HG03280 (cell line): ENCODE results near the gene FBXO17.
"Not testable (repeated sequence)": the region's sequence is repeated elsewhere in the genome, so short reads cannot be mapped to it uniquely, and the experiment has no call there.

Experiments used
- ATAC-seq: cut with Tn5 transposase; IDR thresholded peaks from one replicate; pipeline ENCODE4 v1.9.1; 2021; ENCODE audit warnings: mild to moderate bottlenecking, moderate library complexity; ENCODE audit not compliant: unreplicated experiment

Gene FBXO17, protein sequence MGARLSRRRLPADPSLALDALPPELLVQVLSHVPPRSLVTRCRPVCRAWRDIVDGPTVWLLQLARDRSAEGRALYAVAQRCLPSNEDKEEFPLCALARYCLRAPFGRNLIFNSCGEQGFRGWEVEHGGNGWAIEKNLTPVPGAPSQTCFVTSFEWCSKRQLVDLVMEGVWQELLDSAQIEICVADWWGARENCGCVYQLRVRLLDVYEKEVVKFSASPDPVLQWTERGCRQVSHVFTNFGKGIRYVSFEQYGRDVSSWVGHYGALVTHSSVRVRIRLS

DNA sequence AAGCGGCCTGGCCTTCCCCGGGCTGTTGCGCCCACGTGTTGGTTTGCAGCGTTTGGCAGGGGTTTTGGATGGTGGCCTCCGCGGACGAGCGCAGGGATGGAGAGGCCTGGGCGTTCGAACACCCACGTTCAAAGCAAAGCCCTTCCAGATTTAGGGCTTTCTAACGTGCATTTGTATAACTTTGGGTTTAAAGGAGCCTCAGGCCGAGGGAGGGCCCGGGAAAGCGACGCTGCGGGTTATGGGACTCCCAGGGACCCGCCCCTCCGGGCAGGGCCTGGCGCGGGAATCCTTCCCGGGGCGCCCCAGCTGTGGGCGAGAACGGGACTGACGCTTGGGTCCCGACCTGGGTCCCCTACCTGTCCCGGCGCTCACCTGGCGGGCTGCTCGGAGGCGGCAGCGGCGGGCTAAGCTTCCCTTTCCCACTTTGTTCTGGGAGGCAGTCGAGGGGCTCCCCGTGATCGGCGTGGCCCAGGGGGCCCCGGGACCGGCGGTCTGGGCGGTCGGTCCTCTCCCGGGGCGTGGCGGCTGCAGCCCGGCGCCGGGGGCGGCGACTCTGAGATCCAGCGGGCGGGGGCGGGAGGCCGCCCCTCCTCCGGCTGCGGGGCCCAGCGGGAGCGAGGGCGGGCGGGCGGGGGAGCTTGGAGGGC is at the start of gene FBXO17:
FBXO17 (minus strand) TSS at position 529 of the 647 bp plus-strand sequence. CDS start 25,423 bp downstream, outside the sequence.
- ATAC-seq = no peak

DNA sequence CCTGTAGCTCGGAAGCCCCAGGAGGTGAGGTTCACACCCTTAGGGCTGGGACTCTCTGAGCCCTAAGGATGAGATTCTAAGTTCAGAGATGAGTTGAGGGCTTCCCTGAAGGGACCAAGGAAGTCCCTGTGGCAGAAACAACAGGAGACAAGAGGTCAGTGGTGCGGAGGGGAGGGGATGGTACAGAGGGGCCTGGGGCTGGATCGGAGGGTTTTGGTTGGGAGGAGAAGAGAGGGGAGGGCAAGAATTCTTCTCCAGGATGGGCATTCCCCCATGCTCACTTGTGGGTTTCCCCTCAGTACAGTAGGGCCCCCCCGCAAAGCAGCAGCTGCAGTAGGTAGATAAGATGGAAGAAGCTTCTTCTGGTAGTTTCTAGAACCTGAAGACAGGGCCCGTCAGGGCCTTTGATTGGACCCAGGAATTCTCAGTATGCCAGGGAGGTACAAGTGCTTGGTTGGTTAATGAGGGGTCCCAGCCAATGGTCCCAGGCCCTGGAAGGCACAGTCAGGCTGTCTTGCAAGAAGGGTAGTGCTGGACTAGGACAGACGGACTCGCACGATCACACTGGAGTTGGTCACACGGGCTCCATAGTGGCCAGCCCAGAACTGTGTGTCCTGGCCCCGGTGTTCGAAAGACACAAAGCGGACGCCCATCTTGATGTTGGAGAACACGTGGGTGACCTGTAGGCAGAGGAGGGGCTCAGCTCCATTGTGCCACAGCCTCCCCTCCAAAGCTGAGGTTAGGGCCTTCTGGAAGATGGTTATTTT is 49.5 kb upstream of the FBXO17 start:
- ATAC-seq = no peak

DNA sequence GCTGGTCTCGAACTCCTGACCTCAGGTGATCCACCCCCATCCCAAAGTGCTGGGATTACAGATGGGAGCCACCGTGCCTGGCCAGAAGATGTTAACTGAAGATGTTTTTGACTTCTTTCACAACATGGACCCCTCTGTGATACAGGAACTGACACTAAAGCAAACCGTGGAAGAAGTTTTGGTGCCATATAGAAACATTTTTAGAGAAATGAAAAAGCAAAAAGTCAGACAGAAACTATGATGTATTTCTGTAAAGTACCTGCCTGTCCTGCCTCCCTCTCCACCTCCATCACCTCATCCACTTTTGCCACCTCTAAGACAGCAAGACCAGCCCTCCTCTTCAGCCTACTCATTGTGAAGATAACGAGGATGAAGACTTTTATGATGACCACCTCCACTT is 45.5 kb upstream of the FBXO17 start:
- ATAC-seq = no peak

DNA sequence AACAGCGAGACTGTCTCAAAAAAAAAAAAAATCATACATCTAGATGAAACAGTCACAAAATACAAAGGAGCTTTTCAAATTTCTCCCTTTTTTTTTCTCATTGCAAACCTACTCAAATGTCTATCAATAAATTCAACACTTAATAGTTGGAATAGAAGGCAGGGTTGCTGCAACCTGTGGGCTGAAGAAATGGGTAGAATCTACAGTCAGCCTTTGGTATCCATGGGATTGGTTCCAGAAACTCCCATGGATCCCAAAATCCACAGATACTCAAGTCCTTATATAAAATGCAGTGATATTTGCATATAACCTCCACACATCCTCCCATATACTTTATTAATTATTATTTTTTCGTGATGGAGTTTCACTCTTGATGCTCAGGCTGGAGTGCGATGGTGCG is 42.1 kb upstream of the FBXO17 start:
- no peak for ATAC-seq

DNA sequence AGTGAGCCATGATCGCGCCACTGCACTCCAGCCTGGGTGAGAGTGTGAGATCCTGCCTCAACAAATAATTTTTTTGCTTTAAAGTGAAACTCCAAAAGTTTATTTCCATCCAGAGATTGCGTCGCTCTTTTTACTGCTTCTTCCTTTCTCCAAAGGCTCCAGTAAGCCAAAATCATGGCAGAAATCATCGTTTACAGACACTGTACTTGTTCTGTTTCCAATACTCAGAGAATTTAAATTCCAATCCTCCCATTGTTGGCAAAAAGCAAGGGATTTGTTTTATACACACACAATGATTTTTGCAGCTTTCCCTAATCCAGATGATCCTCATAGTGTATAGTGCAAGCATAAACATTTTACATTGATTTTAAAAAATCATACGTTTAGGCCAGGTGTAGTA is 41.5 kb upstream of the FBXO17 start:
- ATAC-seq = no peak

DNA sequence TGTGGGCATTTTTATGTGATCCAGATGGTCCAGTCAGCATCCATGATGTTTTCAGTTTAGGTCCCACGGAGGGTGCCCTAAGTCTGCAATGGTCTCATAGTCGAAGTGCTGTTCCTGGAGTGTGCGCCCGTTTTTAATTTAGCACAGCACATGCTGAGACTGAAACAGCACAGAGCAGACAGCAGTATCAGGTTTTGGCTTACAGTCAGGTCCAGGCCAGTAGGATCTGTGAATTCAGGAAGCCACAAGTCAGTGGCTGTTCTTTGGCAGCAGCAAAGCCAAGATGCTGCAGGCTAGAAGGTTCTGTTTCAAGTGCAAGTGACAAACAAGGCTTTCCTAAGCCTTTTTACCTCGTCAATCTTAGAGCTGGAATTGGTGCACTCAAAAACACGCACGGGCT is 38.5 kb upstream of the FBXO17 start:
- ATAC-seq = no peak

DNA sequence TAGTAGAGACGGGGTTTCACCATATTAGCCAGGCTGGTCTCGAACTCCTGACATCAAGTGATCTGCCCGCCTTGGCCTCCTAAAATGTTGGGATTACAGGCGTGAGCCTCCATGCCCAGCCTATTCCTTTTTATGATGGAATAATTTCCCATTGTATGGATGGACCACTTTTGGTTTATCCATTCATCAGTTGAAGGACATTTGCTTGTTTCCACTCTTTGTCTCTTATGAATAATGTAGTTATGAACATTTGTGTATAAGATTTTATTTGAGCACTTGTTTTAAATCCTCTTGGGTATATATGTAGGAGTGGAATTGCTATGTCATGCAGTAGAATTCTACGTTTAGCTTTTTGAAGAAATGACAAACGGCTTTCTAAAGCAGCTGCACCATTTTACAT is 33.5 kb upstream of the FBXO17 start:
- ATAC-seq = no peak

DNA sequence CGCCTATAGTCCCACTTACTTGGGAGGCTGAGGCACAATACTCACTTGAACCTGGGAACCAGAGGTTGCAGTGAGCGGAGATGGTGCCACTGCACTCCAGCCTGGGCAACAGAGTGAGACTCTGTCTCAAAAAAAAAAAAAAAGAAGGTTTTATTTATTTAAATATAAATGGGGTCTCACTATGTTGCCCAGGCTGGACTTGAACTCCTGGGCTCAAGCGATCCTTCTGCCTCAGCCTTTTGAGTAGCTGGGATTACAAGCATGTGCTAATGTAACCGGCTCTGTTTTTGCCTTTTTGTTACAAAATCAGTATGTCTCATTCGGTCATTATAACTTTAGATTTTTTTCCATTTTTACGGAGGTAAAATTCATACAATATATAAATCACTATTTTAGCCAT is 32.6 kb upstream of the FBXO17 start:
- no peak for ATAC-seq

DNA sequence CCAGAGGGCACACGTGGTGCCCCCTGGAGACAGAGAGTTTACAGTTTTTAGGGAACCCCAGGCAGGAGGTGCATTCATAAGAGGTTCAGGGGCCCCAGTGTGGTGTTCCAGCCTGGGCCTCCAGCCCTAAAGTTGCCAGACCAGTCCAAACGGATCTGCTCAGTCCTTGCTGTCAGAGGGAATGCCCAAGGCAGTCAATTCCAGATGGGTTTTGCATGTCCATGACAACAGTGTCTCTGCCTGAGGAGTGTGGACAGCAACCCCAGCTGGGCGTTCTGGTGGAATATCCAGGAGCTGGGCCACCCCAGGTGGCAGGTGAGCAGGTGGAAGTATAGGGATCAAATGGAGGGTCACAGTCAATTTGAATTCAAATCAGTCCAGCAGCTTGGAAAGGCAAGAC is 31.6 kb upstream of the FBXO17 start:
- ATAC-seq = no peak

DNA sequence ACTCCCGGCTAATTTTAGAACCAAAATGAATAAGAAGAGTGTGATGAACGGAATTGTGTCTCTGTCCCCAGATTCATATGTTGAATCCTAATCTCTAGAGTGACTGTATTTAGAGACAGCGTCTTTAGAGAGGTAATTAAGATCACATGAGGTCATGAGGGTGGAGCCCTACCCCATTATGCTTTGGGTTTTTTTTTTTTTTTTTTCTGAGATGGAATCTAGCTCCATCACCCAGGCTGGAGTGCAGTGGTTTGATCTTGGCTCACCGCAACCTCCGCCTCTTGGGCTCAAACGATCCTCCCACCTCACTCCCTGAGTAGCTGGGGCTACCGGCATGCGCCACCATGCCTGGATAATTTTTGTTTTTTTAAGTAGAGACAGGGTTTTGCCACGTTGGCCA is 28.9 kb upstream of the FBXO17 start:
- no peak for ATAC-seq

DNA sequence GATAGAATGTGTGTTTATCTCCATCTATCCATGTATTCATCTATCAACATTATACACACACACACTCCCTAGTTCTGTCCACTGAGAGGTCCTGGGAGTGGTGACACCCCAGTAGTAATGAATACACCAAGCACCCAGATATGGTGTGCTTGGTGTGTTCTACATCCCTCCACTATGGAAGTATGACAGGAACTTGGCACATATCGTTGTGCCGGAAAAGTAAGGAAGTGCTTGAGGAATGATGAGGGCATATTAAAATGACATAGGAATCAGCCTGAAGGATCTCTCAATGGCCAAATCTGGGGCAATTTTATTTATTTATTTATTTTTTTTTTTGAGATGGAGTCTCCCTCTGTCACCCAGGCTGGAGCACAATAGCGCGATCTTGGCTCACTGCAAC is 28.3 kb upstream of the FBXO17 start:
- no peak for ATAC-seq

DNA sequence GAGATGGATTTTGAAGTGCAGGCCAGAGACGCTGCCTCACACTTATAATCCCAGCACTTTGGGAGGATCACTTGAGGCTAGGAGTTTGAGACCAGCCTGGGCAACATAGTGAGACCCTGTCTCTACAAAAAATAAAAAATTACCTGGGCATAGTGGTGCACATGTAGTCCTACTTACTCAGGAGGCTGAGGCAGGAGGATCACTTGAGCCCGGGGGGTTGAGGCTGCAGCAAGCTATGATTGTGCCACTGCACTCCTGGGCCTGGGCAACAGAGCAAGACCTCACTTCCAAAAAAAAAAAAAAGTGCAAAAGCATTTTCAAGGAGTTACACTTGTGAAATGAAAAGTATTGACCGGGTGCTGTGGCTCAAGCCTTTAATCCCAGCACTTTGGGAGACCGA is 27.6 kb upstream of the FBXO17 start:
- ATAC-seq = no peak

DNA sequence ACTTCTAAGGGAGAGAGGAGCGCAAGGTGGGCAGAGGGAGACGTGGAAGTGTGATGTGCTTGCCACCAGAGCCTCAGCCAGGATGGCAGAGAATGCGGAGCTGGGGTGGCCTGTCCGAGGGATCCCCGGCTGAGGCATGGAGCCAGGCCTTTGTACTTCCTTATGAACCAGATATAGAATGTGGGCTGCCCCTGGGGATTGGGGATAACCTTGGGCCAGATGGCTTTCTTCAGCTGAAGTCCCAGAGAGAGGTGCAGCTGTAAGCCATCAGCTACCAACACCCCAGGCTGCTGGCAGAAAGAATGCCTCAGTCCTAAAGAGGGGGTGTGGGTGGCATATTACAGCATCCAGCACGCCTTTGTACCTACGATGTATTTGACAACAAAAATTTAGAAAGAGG is 25.5 kb upstream of the FBXO17 start:
- ATAC-seq = no peak

DNA sequence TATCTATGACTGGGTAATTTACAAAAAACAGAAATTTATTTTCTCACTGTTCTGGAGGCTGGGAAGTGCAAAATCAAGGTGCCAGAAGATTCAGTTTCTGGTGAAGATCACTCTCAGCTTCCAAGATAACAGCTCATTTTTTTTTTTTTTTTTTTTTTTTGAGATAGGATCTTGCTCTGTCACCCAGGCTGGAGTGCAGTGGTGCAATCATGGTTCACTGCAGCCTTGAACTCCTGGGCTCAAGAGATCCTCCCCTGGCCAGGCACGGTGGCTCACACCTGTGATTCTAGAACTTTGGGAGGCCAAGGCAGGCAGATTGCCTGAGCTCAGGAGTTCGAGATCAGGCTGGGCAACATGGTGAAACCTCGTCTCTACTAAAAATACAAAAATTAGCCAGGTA is 22.0 kb upstream of the FBXO17 start:
- ATAC-seq = not testable (repeated sequence)

DNA sequence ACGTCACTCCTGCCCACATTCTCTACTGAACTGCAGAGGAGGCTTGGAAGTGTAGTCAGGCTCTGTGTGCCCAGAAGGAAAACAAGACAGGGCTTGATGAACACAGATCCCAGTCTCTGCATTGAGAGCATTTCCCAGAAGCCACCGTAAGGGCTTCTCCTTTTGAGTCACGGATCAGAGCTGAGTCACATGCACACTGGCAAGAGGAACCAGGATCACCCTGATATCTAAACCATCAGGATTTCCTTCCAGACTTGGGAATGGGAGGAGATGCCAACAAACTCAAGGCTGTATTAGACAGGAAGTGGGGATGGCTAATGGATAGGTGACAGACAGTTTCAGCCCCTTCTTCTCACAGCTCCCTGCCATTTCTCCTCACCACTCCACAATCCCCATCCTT is 17.7 kb upstream of the FBXO17 start:
- no peak for ATAC-seq

DNA sequence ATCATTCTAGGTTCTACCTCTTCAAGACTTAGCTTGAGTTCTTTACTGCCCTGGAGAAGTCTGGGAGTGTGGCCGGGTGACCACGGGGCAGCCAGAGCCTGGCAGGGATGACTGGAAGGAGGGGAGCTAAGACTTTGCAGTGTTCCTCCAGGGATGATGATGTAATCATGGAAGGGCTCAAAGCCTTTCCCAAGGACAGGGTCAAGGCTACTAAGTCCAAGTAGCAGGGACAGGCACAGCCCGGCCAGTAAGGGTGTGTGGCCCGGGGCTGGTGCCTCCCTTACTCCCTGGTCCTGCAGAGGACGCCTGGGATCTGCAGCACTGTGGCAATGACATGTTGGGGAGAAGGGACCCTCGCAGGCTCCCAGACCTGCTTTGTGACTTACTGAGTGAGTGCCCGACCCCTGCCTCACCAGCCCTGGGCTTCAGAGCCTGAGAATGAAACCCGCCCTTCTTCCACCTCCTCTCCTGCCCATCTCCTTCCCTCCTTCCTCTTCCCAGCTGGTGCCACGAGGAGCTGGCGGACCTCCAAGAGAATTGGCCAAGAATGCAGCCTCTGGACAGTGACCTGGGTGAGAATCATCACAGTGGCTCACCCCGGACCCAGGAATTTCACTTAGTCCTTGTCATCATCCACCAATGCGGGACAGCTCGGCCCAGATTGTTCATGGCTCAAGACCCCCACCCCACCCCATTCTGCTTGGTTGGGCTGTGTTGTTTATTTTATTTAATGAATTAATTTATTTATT is 15.6 kb upstream of the FBXO17 start:
- ATAC-seq = no peak

DNA sequence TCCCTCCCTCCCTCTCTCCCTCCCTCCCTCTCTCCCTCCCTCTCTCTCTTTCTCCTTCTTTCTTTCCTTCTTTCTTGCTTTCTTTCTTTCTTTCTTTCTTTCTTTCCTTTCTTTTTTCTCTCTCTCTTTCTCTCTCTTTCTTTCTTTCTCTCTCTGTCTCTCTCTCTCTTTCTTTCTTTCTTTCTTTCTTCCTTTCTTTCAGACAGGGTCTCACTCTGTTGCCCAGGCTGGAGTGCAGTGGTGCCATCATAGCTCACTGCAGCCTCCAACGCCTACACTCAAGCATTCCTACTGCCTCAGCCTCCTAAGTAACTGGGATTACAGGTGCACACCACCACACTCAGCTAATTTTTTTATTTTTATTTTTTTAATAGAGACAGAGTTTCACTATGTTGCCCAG is 14.1 kb upstream of the FBXO17 start:
- ATAC-seq = not testable (repeated sequence)

DNA sequence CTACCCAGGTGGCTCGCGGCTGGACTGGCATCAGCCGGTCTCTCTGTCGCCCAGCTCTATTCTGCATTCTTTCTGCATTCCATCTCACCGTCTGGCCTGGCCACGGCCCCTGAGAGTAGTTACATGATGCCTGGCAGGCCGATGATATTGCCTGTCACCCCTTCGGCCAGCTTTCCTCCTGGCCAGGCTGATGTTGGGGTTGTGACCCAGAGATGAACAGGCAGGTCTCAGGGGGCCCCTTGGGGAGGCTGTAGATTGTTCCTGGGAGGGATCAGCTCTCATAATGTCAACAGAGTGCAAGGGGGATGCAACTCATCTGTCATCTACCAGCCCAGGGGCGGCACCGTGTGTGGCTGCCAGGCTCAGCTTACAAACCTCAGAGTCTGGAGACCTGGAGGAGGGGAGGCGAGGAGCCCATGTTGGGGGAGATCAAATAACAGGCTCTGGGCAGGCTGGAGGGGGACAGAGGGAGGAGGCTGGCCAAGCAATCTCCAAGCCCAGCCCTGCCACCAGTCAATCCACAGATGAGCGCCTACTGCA is 13.6 kb upstream of the FBXO17 start:
- ATAC-seq = no peak

DNA sequence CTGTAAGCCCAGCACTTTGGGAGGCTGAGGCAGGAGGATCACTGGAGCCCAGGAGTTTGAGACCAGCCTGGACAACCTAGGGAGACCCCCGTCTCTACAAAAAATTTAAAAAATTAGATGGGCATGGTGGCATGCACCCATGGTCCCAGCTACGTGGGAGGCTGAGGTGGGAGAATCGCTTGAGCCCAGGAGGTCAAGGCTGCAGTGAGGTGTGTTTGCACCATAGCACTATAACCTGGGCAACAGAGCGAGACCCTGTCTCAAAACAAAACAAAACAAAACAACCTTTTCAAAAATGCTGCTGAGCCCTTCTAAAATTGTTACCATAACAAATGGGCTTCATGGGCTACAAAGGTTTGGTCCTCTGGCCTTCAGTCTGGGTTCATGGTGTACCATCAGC is 13.1 kb upstream of the FBXO17 start:
- not testable (repeated sequence) for ATAC-seq

DNA sequence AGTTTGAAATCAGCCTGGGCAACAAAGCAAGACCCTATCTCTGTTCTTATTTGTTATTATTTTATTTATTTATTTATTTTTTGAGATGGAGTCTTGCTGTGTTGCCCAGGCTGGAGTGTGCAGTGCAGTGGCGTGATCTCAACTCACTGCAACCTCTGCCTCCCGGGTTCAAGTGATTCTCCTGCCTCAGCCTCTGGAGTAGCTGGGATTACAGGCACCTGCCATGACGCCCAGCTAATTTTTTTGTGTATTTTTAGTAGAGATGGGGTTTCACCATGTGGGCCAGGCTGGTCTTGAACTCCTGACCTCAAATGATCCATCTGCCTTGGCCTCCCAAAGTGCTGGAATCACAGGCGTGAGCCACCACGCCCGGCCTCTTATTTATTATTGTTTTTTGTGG is 12.2 kb upstream of the FBXO17 start:
- ATAC-seq = not testable (repeated sequence)

DNA sequence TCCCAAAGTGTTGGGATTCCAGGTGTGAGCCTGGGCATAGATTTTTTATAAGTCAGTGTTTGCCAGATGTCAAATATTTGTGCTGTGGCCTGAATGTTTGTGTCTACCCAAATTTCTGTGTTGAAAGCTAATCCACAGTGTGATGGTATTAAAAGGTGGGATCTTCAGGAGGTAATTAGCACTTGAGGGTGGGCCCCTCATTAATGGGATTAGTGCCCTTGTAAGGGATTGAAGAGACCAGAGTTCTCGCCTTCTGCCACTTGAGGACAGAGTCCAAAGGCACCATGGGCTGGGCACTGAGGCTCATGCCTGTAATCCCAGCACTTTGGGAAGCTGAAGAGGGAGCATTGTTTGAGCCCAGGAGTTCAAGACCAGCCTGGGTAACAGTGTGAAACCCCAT is 9.7 kb upstream of the FBXO17 start:
- no peak for ATAC-seq
